B cell (primary cell): ENCODE results near the gene MPPE1. TPM values are rescaled to one million over a fixed set of nuclear protein-coding genes. Genes with fewer than 3 reads are reported as not detected.

Experiments used
- ATAC-seq: fragments of 200-7000 bp; cut with Tn5 transposase; one replicate; pipeline ENCODE4 v1.10.0; 2021; ENCODE audit warnings: low read depth, mild to moderate bottlenecking, moderate number of reproducible peaks, moderate library complexity
- CTCF ChIA-PET: fragments of 350-600 bp; sonication (Branson Sonifier 250); formaldehyde crosslinking; loops from one replicate; lab custom pipeline; 2021; ENCODE audit warnings: antibody characterized with exemption, inconsistent platforms; lab: Charles Lee
- POLR2A ChIA-PET: fragments of 350-600 bp; sonication (Branson Sonifier 250); formaldehyde crosslinking; loops from one replicate; lab custom pipeline; 2021; ENCODE audit warnings: antibody characterized with exemption; lab: Charles Lee
- DNase-seq: peaks from one replicate; pipeline ENCODE4 v3.0.0; 2013
- H2AFZ ChIP-seq: 2 replicates; pipeline ENCODE4 v1.6.1; 2012; ENCODE audit warnings: mild to moderate bottlenecking, low read depth, low read length; ENCODE audit not compliant: insufficient read depth, poor library complexity, severe bottlenecking
- H3K27ac ChIP-seq, 2 donors: 1 replicate in 1 of 2; 2 replicates in 1 of 2; pipeline ENCODE4 v1.5.1; 2012 to 2013; ENCODE audit warnings: low read length in 2 of 2, mild to moderate bottlenecking in 2 of 2, moderate library complexity in 1 of 2
- H3K27me3 ChIP-seq, 4 experiments: fragments of 200-600 bp in 1 of 4; sonication (generic) in 1 of 4; replicated peaks in 1 of 4; 1 replicate in 2 of 4; 2 replicates in 2 of 4; pipeline versions ENCODE4 v1.6.1 to v1.7.0; 2013 to 2016; ENCODE audit warnings: low read length in 3 of 4, mild to moderate bottlenecking in 2 of 4, mixed read lengths in 1 of 4, moderate library complexity in 1 of 4; ENCODE audit not compliant: insufficient read depth in 4 of 4, control insufficient read depth in 3 of 4; ENCODE audit errors: control extremely low read depth in 1 of 4
- H3K36me3 ChIP-seq, 2 experiments: replicated peaks in 1 of 2; 1 replicate in 1 of 2; 2 replicates in 1 of 2; pipeline versions ENCODE4 v1.6.1 to v1.7.1; 2013; ENCODE audit warnings: low read length in 1 of 2; ENCODE audit not compliant: insufficient read depth in 2 of 2, control insufficient read depth in 1 of 2; ENCODE audit errors: control extremely low read depth in 1 of 2, extremely low read depth in 1 of 2
- H3K4me1 ChIP-seq, 2 donors: fragments of 200-600 bp in 1 of 2; sonication (generic) in 1 of 2; 1 replicate in 1 of 2; 2 replicates in 1 of 2; pipeline versions ENCODE4 v1.5.1 to v1.6.1; 2013 to 2017; ENCODE audit warnings: low read length in 2 of 2; ENCODE audit not compliant: control insufficient read depth in 2 of 2, insufficient read depth in 2 of 2
- H3K4me2 ChIP-seq: replicated peaks from 2 replicates; pipeline ENCODE3; 2012; ENCODE audit warnings: mild to moderate bottlenecking, low read depth, low read length; ENCODE audit not compliant: poor library complexity, severe bottlenecking
- H3K4me3 ChIP-seq, 5 experiments: fragments of 200-600 bp in 1 of 5; sonication (generic) in 1 of 5; 1 replicate in 3 of 5; 2 replicates in 2 of 5; pipeline versions ENCODE4 v1.5.1 to v1.7.0; 2011 to 2016; ENCODE audit warnings: low read length in 4 of 5, mild to moderate bottlenecking in 4 of 5, low read depth in 2 of 5, control low read depth in 1 of 5, moderate library complexity in 1 of 5; ENCODE audit not compliant: insufficient read depth in 1 of 5; ENCODE audit errors: control extremely low read depth in 1 of 5, extremely low read depth in 1 of 5
- H3K79me2 ChIP-seq: fragments of 200-600 bp; sonication (generic); one replicate; pipeline ENCODE4 v1.6.0; 2016; ENCODE audit warnings: low read length; ENCODE audit not compliant: control insufficient read depth, insufficient read depth
- H3K9ac ChIP-seq: fragments of 200-600 bp; sonication (generic); 2 replicates; pipeline ENCODE4 v1.6.1; 2017; ENCODE audit warnings: mild to moderate bottlenecking, low read length, moderate library complexity
- H3K9me3 ChIP-seq, 3 donors: one replicate each; pipeline versions ENCODE4 v1.6.1 to v1.7.1; 2013; ENCODE audit warnings: low read length in 2 of 3; ENCODE audit not compliant: control insufficient read depth in 2 of 3, insufficient read depth in 1 of 3; ENCODE audit errors: control extremely low read depth in 1 of 3
- H4K20me1 ChIP-seq: 2 replicates; pipeline ENCODE4 v1.6.0; 2012; ENCODE audit warnings: mild to moderate bottlenecking, low read length; ENCODE audit not compliant: insufficient read depth, control insufficient read depth, poor library complexity, severe bottlenecking
- H3K27ac Mint-ChIP-seq: one replicate; pipeline ENCODE4 v1.8.0; 2021; ENCODE audit warnings: mixed read lengths
- H3K27me3 Mint-ChIP-seq: one replicate; pipeline ENCODE4 v1.8.0; 2021; ENCODE audit warnings: mixed read lengths
- H3K4me1 Mint-ChIP-seq: one replicate; pipeline ENCODE4 v1.8.0; 2021; ENCODE audit warnings: mixed read lengths
- H3K4me3 Mint-ChIP-seq: one replicate; pipeline ENCODE4 v1.8.0; 2021; ENCODE audit warnings: mixed read lengths
- H3K9me3 Mint-ChIP-seq: one replicate; pipeline ENCODE4 v1.8.0; 2022; ENCODE audit warnings: mixed read lengths; ENCODE audit not compliant: insufficient read depth
- CTCF ChIP-seq: fragments of 200-600 bp; IDR thresholded peaks from one replicate; pipeline ENCODE4 v1.8.0; 2022; ENCODE audit warnings: antibody characterized with exemption, mild to moderate bottlenecking
- EZH2 ChIP-seq: IDR thresholded peaks from 2 replicates; pipeline ENCODE4 v1.6.1; 2012; ENCODE audit warnings: borderline replicate concordance, low read depth, mild to moderate bottlenecking, moderate library complexity, low read length; ENCODE audit not compliant: insufficient read depth, poor library complexity, severe bottlenecking
- WGBS: methylation state at CpG from one replicate; pipeline ENCODE4 v1.1.5; 2013; ENCODE audit warnings: missing lambda C conversion rate; ENCODE audit not compliant: insufficient coverage; 5-methylcytosine and 5-hydroxymethylcytosine counted together
- intact Hi-C: fragments of 100-400 bp; cut with micrococcal nuclease; formaldehyde crosslinking; loops from one replicate; pipeline ENCODE4 v1.10.0; 2022
- polyA plus RNA-seq: library from polyadenylated mRNA; depleted of rRNA; stranded (reverse); fragments of >200 nt; gene quantifications from 2 replicates; pipeline ENCODE4 v1.2.3, GENCODE V29; 2012
- total RNA-seq, 2 donors: library from RNA; stranded (reverse); fragments of 120-200 nt in 1 of 2; gene quantifications; 1 replicate in 1 of 2; 2 replicates in 1 of 2; pipeline versions ENCODE4 v1.2.3 to v1.2.4, GENCODE V29; 2013 to 2022

Gene MPPE1
- total and polyA plus RNA-seq, 2 donors (not counting 1 experiment from before 2014, with no cell fraction given): 51.1 to 57.5 TPM

DNA sequence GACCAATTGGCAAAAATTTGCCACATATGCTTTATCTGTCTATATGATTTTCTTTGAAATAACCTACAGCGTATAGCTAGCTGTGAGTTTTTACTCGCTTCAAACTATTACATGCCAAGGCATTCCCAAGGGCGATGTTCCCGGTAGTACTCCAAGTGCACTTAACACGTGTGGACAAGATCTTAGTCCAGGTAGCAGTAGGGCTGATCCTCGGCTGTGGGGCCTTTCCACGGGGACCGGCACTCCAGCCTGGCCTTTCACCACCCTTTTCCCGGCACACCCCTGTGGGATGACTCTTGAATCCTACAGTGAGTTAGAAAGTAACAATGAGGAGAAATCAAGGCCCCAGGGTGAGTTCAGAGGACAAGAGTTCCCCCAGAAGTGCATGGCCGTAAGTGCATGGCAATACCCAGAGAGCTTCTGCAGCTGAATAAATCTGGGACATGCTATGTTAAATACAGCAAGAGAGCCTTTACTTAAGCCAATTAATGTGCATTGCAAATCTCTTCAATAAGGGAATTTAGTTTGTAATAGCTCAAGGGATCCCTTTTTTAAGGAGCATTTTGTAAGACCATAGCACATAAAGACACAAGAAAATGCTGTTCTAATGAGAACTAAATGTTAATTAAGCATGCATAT, 30.5 kb downstream of the MPPE1 start:
- DNase-seq (no peak), ATAC-seq (no peak)
- H3K4me1 ChIP-seq: peaks cover 12 to 15% of the 10 kb centered on the region in 2 donors
- no peak overlapping the region for H3K4me3 Mint-ChIP-seq
- H3K4me1 Mint-ChIP-seq: peaks cover 15% of the 10 kb centered on the region
- no peaks in the 10 kb centered on the region for H3K27me3 ChIP-seq
- peaks cover 3% of the 10 kb centered on the region for H3K27me3 Mint-ChIP-seq
- H3K9me3 Mint-ChIP-seq: no peaks in the 10 kb centered on the region
- H3K4me3 ChIP-seq: no peak overlapping the region
- no peak overlapping the region for H3K27ac Mint-ChIP-seq
- POLR2A ChIA-PET: no interaction called here
- no peak overlapping the region for H3K9ac ChIP-seq
- H2AFZ ChIP-seq: no peak overlapping the region
- H3K4me2 ChIP-seq: no peak overlapping the region
- no peaks in the 10 kb centered on the region for H3K36me3 ChIP-seq
- H3K9me3 ChIP-seq: peaks cover 0 to 8% (median 0%) of the 10 kb centered on the region in 3 donors
- intact Hi-C loops: no loop called here
- TF ChIP-seq CTCF (no peak), EZH2 (no peak)
- 96% methylated on average over 10 of the region's 10 CpGs for WGBS
- H3K27ac ChIP-seq: no peak overlapping the region
- no peaks in the 10 kb centered on the region for H4K20me1 ChIP-seq
- H3K79me2 ChIP-seq: no peaks in the 10 kb centered on the region
- CTCF ChIA-PET: no interaction called here

- no peak for ATAC-seq
- no peaks in the 10 kb centered on the region for H4K20me1 ChIP-seq
- no peak overlapping the region for H3K4me3 Mint-ChIP-seq
- peaks cover 0 to 8% (median 0%) of the 10 kb centered on the region in 3 donors for H3K9me3 ChIP-seq
- H3K27me3 ChIP-seq: no peaks in the 10 kb centered on the region
- H2AFZ ChIP-seq: no peak overlapping the region
- H3K79me2 ChIP-seq: no peaks in the 10 kb centered on the region
- H3K4me2 ChIP-seq: no peak overlapping the region
- H3K9me3 Mint-ChIP-seq: no peaks in the 10 kb centered on the region
- POLR2A ChIA-PET: no interaction called here
- no peak overlapping the region for H3K4me3 ChIP-seq
- no peak for DNase-seq
- peaks cover 2% of the 10 kb centered on the region for H3K4me1 Mint-ChIP-seq
- no peak overlapping the region for H3K27ac ChIP-seq
- no peaks in the 10 kb centered on the region for H3K4me1 ChIP-seq
- TF ChIP-seq EZH2: no peak
- TF ChIP-seq CTCF: no peak
- H3K27me3 Mint-ChIP-seq: peaks cover 10% of the 10 kb centered on the region
- no peak overlapping the region for H3K9ac ChIP-seq
- CTCF ChIA-PET: no interaction called here
- no peaks in the 10 kb centered on the region for H3K36me3 ChIP-seq
- no peak overlapping the region for H3K27ac Mint-ChIP-seq
- intact Hi-C loops: no loop called here
- WGBS: 81% methylated on average over 4 of the region's 8 CpGs
Observed at GRCh38 chr18:11874676-11875075, 33.4 kb downstream of the MPPE1 start.
